Loucy (cell line): ENCODE measurements around the gene NPFF.

Experiments used
- H2AFZ ChIP-seq: fragments of 200-600 bp; sonication (generic); 2 replicates; pipeline ENCODE4 v1.6.0; 2016; ENCODE audit warnings: antibody characterized with exemption, mild to moderate bottlenecking, low read length, moderate library complexity
- H3F3A ChIP-seq: fragments of 200-600 bp; 2 replicates; pipeline ENCODE4 v1.6.0; 2016; ENCODE audit warnings: antibody characterized with exemption, low read depth, mild to moderate bottlenecking
- H3K27me3 ChIP-seq: fragments of 200-600 bp; sonication (generic); 2 replicates; pipeline ENCODE4 v1.6.1; 2014; ENCODE audit warnings: low read length, mild to moderate bottlenecking; ENCODE audit not compliant: insufficient read depth, poor library complexity, severe bottlenecking
- H3K36me3 ChIP-seq: fragments of 200-600 bp; sonication (generic); 2 replicates; pipeline ENCODE4 v1.6.1; 2016; ENCODE audit warnings: low read length; ENCODE audit not compliant: insufficient read depth
- H3K4me1 ChIP-seq: fragments of 200-600 bp; sonication (generic); 2 replicates; pipeline ENCODE4 v1.5.1; 2014; ENCODE audit warnings: low read length, mild to moderate bottlenecking; ENCODE audit not compliant: insufficient read depth, poor library complexity, severe bottlenecking
- H3K4me2 ChIP-seq: fragments of 200-600 bp; sonication (generic); 2 replicates; pipeline ENCODE4 v1.6.0; 2014; ENCODE audit warnings: antibody characterized with exemption, low read length, low read depth, mild to moderate bottlenecking; ENCODE audit not compliant: poor library complexity, severe bottlenecking
- H3K4me3 ChIP-seq: fragments of 200-600 bp; sonication (generic); 2 replicates; pipeline ENCODE4 v1.5.1; 2014; ENCODE audit warnings: low read length, mild to moderate bottlenecking, mixed read lengths; ENCODE audit not compliant: poor library complexity, severe bottlenecking
- H3K79me2 ChIP-seq: fragments of 200-600 bp; sonication (generic); 2 replicates; pipeline ENCODE4 v1.6.1; 2014; ENCODE audit warnings: low read length; ENCODE audit not compliant: insufficient read depth
- H3K9ac ChIP-seq: fragments of 200-600 bp; sonication (generic); 2 replicates; pipeline ENCODE4 v1.6.0; 2014; ENCODE audit warnings: mild to moderate bottlenecking, low read depth, low read length, moderate library complexity; ENCODE audit not compliant: poor library complexity, severe bottlenecking
- H3K9me2 ChIP-seq: fragments of 200-600 bp; sonication (generic); replicated peaks from 2 replicates; pipeline ENCODE4 v1.6.1; 2016; ENCODE audit warnings: low read depth, low read length, mixed read lengths
- H3K9me3 ChIP-seq: fragments of 200-600 bp; sonication (generic); 2 replicates; pipeline ENCODE4 v1.6.1; 2014; ENCODE audit warnings: mild to moderate bottlenecking, antibody characterized with exemption, low read length, low read depth; ENCODE audit not compliant: insufficient read depth
- H4K20me1 ChIP-seq: fragments of 200-600 bp; sonication (generic); 2 replicates; pipeline ENCODE4 v1.6.0; 2014; ENCODE audit warnings: antibody characterized with exemption, low read length, mild to moderate bottlenecking; ENCODE audit not compliant: insufficient read depth, poor library complexity, severe bottlenecking
- EZH2phosphoT487 ChIP-seq: fragments of 200-600 bp; IDR thresholded peaks from 2 replicates; pipeline ENCODE4 v1.6.1; 2018; ENCODE audit warnings: antibody characterized with exemption, mild to moderate bottlenecking, moderate library complexity, borderline replicate concordance
- TF ChIP-seq, protein P1 (sequence below): fragments of 200-600 bp; sonication (generic); conservative IDR thresholded peaks from 2 replicates; pipeline ENCODE4 v1.5.1; 2014; ENCODE audit warnings: mild to moderate bottlenecking, antibody characterized with exemption, low read length

The NPFF gene

DNA sequence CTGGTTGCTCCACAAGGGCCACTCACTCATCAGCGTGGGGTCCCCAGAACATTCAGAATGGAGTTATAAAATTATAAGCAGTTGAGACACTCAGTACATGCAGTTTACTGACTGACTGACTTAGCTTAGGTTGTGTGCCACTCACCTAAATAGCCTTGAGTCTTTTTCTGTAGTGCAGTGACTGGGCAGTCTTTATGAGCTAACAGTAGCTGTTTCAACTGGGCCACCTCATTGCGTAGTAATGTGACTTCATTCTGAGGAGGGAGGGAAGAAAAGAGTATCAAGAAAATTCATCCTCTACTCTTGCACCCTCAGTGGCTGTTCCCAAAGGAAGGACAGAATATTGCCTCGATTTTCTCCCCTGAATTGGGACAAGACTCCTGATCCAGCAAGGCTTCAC is 15.8 kb upstream of the NPFF start:
- H3K9ac ChIP-seq, result no peak overlapping the region
- H3K4me1 ChIP-seq, result no peaks in the 10 kb centered on the region
- no peak overlapping the region for H3K4me3 ChIP-seq
- no peak overlapping the region for H3K4me2 ChIP-seq
- H3F3A ChIP-seq, result no peaks in the 10 kb centered on the region
- no peaks in the 10 kb centered on the region for H3K27me3 ChIP-seq
- H3K9me3 ChIP-seq, result no peaks in the 10 kb centered on the region
- H3K9me2 ChIP-seq, result no peaks in the 10 kb centered on the region
- H2AFZ ChIP-seq, result no peak overlapping the region
- no peaks in the 10 kb centered on the region for H3K79me2 ChIP-seq
- H3K36me3 ChIP-seq, result peaks cover 54% of the 10 kb centered on the region; the same call in 1 of the 2 replicates
- H4K20me1 ChIP-seq, result no peaks in the 10 kb centered on the region
- TF ChIP-seq, protein P1, sequence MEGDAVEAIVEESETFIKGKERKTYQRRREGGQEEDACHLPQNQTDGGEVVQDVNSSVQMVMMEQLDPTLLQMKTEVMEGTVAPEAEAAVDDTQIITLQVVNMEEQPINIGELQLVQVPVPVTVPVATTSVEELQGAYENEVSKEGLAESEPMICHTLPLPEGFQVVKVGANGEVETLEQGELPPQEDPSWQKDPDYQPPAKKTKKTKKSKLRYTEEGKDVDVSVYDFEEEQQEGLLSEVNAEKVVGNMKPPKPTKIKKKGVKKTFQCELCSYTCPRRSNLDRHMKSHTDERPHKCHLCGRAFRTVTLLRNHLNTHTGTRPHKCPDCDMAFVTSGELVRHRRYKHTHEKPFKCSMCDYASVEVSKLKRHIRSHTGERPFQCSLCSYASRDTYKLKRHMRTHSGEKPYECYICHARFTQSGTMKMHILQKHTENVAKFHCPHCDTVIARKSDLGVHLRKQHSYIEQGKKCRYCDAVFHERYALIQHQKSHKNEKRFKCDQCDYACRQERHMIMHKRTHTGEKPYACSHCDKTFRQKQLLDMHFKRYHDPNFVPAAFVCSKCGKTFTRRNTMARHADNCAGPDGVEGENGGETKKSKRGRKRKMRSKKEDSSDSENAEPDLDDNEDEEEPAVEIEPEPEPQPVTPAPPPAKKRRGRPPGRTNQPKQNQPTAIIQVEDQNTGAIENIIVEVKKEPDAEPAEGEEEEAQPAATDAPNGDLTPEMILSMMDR, result no peak
- no peak for TF ChIP-seq EZH2phosphoT487

DNA sequence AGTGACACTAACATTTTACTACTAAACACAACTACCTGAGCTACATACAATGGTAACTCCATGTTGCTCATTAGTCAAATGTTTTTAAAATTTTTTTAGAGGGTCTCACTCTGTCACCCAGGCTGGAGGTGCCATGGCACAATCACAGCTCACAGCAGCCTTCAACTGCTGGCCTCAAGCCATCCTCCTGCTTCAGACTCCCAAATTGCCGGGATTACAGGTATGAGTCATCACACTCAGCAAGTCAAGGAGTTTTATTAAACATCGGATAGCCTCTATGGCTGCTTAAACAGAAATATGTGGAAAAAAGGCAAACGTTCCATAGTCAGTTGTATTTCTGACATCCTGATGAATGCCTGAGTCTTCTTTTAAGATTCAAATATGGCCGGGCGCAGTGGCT is 11.1 kb upstream of the NPFF start:
- no peak for TF ChIP-seq EZH2phosphoT487
- TF ChIP-seq, protein P1, result no peak
- H3F3A ChIP-seq, result no peaks in the 10 kb centered on the region
- H2AFZ ChIP-seq, result no peak overlapping the region
- peaks cover 81% of the 10 kb centered on the region; the same call in 1 of the 2 replicates for H3K36me3 ChIP-seq
- H3K9me3 ChIP-seq, result no peaks in the 10 kb centered on the region
- H4K20me1 ChIP-seq, result no peaks in the 10 kb centered on the region
- H3K4me3 ChIP-seq, result no peak overlapping the region
- H3K4me2 ChIP-seq, result no peak overlapping the region
- no peaks in the 10 kb centered on the region for H3K79me2 ChIP-seq
- H3K4me1 ChIP-seq, result no peaks in the 10 kb centered on the region
- no peak overlapping the region for H3K9ac ChIP-seq
- H3K9me2 ChIP-seq, result no peaks in the 10 kb centered on the region
- H3K27me3 ChIP-seq, result no peaks in the 10 kb centered on the region

DNA sequence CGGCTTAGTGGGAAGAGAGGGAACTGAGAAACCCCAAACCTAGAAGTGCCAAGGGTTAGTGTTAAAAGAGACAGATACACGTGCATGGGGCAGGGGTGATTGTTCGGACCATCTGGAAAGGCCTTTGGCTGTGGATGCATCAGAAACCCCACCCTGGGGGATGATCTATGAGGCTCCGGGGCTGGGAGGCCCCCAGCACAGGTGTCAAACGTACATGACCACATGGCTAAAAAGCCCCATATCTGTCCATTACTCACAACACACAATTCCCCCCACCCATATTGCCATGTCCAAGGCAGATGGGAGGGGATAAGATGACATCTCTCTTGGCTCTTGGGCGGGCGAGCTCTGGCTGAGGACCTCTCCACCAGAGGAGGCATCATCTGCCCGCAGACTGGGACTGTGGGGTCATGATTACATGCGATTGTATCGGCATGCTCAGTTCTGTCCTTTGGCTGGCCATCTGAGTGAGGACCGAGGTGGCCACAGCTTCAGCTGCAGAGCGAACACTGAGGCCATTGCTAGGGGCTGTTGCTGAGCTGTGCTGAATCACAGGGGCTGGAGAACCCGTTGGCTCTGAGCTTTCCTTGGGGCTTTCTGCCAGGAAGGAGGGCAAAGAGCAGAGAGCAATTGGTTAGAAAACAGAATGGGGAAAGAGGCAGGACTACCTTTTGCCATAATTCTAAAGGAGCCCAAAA is 9.6 kb upstream of the NPFF start:
- Histone ChIP-seq H3K27me3 (no peaks in the 10 kb centered on the region), H3K4me1 (no peaks in the 10 kb centered on the region), H3F3A (no peaks in the 10 kb centered on the region), H3K4me3 (no peak overlapping the region), H3K9ac (no peak overlapping the region), H3K4me2 (no peak overlapping the region), H3K79me2 (no peaks in the 10 kb centered on the region), H3K9me2 (no peaks in the 10 kb centered on the region), H3K9me3 (no peaks in the 10 kb centered on the region), H3K36me3 (peaks cover 77% of the 10 kb centered on the region; the same call in 1 of the 2 replicates), H2AFZ (no peak overlapping the region), H4K20me1 (no peaks in the 10 kb centered on the region)
- no peak for TF ChIP-seq EZH2phosphoT487
- TF ChIP-seq, protein P1, result no peak
